Fibroblast of lung (primary cell): ENCODE results near the gene DLGAP4. TPM values are rescaled to one million over a fixed set of nuclear protein-coding genes. Genes with fewer than 3 reads are reported as not detected.
"Not testable (repeated sequence)": the region's sequence is repeated elsewhere in the genome, so short reads cannot be mapped to it uniquely, and the experiment has no call there.

ENCODE experiments used
- DNase-seq, 2 donors: peaks; one replicate each; pipeline versions ENCODE4 v3.0.0 to v3.0.0-alpha.2; 2010; ENCODE audit warnings: low read depth in 2 of 2
- H2AFZ ChIP-seq: 2 replicates; pipeline ENCODE4 v1.5.1; 2012; ENCODE audit warnings: low read length, control low read depth, inconsistent platforms
- H3K27ac ChIP-seq: 2 replicates; pipeline ENCODE4 v1.5.1; 2011; ENCODE audit warnings: low read length, control low read depth; ENCODE audit not compliant: insufficient read depth
- H3K27me3 ChIP-seq: 2 replicates; pipeline ENCODE4 v1.5.1; 2011; ENCODE audit warnings: mild to moderate bottlenecking, low read length; ENCODE audit not compliant: control insufficient read depth, insufficient read depth
- H3K36me3 ChIP-seq: 2 replicates; pipeline ENCODE4 v1.5.1; 2011; ENCODE audit warnings: low read length; ENCODE audit not compliant: control insufficient read depth, insufficient read depth
- H3K4me1 ChIP-seq: 2 replicates; pipeline ENCODE4 v1.5.1; 2011; ENCODE audit warnings: low read length; ENCODE audit not compliant: control insufficient read depth, insufficient read depth; ENCODE audit errors: extremely low read depth
- H3K4me2 ChIP-seq: 2 replicates; pipeline ENCODE4 v1.5.1; 2011; ENCODE audit warnings: low read length, control low read depth; ENCODE audit not compliant: insufficient read depth; ENCODE audit errors: extremely low read depth
- H3K4me3 ChIP-seq, 4 experiments: fragments of 200-600 bp in 1 of 4; sonication (generic) in 1 of 4; replicated peaks in 1 of 4; 2 replicates each; pipeline ENCODE4 v1.5.1; 2011 to 2016; ENCODE audit warnings: low read length in 4 of 4, low read depth in 3 of 4, mild to moderate bottlenecking in 3 of 4, control low read depth in 2 of 4, inconsistent platforms in 1 of 4, mixed read lengths in 1 of 4; ENCODE audit not compliant: insufficient read depth in 1 of 4; ENCODE audit errors: control extremely low read depth in 1 of 4
- H3K79me2 ChIP-seq: 2 replicates; pipeline ENCODE4 v1.5.1; 2012; ENCODE audit warnings: mild to moderate bottlenecking, low read length, inconsistent platforms; ENCODE audit not compliant: control insufficient read depth, insufficient read depth
- H3K9ac ChIP-seq: 2 replicates; pipeline ENCODE4 v1.5.1; 2011; ENCODE audit warnings: mild to moderate bottlenecking, low read length, control low read depth; ENCODE audit not compliant: insufficient read depth
- H3K9me3 ChIP-seq: 2 replicates; pipeline ENCODE4 v1.5.1; 2012; ENCODE audit warnings: low read depth, low read length; ENCODE audit not compliant: control insufficient read depth, insufficient read depth
- H4K20me1 ChIP-seq: 2 replicates; pipeline ENCODE4 v1.5.1; 2011; ENCODE audit warnings: low read length; ENCODE audit not compliant: control insufficient read depth, insufficient read depth; ENCODE audit errors: extremely low read depth
- CTCF ChIP-seq, 2 donors: IDR thresholded peaks in 1 of 2; conservative IDR thresholded peaks in 1 of 2; 1 replicate in 1 of 2; 2 replicates in 1 of 2; pipeline ENCODE4 v1.5.1; 2011 to 2012; ENCODE audit warnings: low read length in 2 of 2, control low read depth in 1 of 2, inconsistent platforms in 1 of 2, low read depth in 1 of 2, mild to moderate bottlenecking in 1 of 2
- EZH2 ChIP-seq: IDR thresholded peaks from 2 replicates; pipeline ENCODE4 v1.5.1; 2012; ENCODE audit warnings: low read length, control low read depth, mild to moderate bottlenecking; ENCODE audit errors: missing control alignments
- polyA plus RNA-seq, 2 donors: library from polyadenylated mRNA; depleted of rRNA in 1 of 2; stranded (reverse) in 1 of 2; unstranded in 1 of 2; fragments of >200 nt; gene quantifications; 2 replicates each; pipeline ENCODE4 v1.2.1, GENCODE V29; 2011 to 2012; ENCODE audit warnings: missing spikeins in 1 of 2
- total RNA-seq: library from RNA; depleted of rRNA; stranded (reverse); fragments of >200 nt; gene quantifications from 2 replicates; pipeline ENCODE4 v1.2.1, GENCODE V29; 2014

DLGAP4 gene
- total and polyA plus RNA-seq, 2 donors (not counting 1 experiment from before 2014, with no cell fraction given): 25.9 to 26.9 TPM

- peak overlapping the region; percentile 44 for H3K9ac ChIP-seq
- H3K4me3 ChIP-seq: no peak overlapping the region
- no peaks in the 10 kb centered on the region for H3K9me3 ChIP-seq
- H2AFZ ChIP-seq: no peak overlapping the region
- H4K20me1 ChIP-seq: peaks cover 4% of the 10 kb centered on the region
- peaks cover 91% of the 10 kb centered on the region for H3K79me2 ChIP-seq
- no peak for TF ChIP-seq EZH2
- no peak for TF ChIP-seq CTCF (conservative IDR thresholded peaks at IDR 0.05 in 1 of 2, IDR thresholded peaks at IDR 0.05 in 1 of 2; ENCODE audit: low read depth in 1 of 2, low read length in 2 of 2)
- H3K27ac ChIP-seq: peak overlapping the region; percentile 87
- H3K36me3 ChIP-seq: peaks cover 1% of the 10 kb centered on the region
- peak overlapping the region; percentile 90 for H3K4me2 ChIP-seq
- peaks cover 41% of the 10 kb centered on the region for H3K4me1 ChIP-seq
- H3K27me3 ChIP-seq: no peaks in the 10 kb centered on the region
- no peak for DNase-seq
Measured at GRCh38 chr20:36473164-36473563, 167.0 kb downstream of the DLGAP4 start.

- H2AFZ ChIP-seq: no peak overlapping the region
- H3K4me1 ChIP-seq: peaks cover 42% of the 10 kb centered on the region
- peak overlapping the region; percentile 71 for H3K27ac ChIP-seq
- H3K79me2 ChIP-seq: peaks cover 92% of the 10 kb centered on the region
- peak overlapping the region; percentile 66 for H3K4me2 ChIP-seq
- no peaks in the 10 kb centered on the region for H3K9me3 ChIP-seq
- H3K27me3 ChIP-seq: no peaks in the 10 kb centered on the region
- H4K20me1 ChIP-seq: peaks cover 4% of the 10 kb centered on the region
- H3K36me3 ChIP-seq: no peaks in the 10 kb centered on the region
- H3K9ac ChIP-seq: no peak overlapping the region
- H3K4me3 ChIP-seq: no peak overlapping the region
- TF ChIP-seq EZH2 (no peak), CTCF (conservative IDR thresholded peaks at IDR 0.05 in 1 of 2, IDR thresholded peaks at IDR 0.05 in 1 of 2; ENCODE audit: low read depth in 1 of 2, low read length in 2 of 2) (no peak)
- no peak for DNase-seq
Measured at GRCh38 chr20:36474563-36474962, 168.4 kb downstream of the DLGAP4 start.

- Histone ChIP-seq H3K27ac (peak overlapping the region; percentile 71), H3K4me1 (peaks cover 40% of the 10 kb centered on the region), H3K4me2 (peak overlapping the region; percentile 66), H3K79me2 (peaks cover 92% of the 10 kb centered on the region)
- not testable (repeated sequence) for H2AFZ ChIP-seq, H4K20me1 ChIP-seq, H3K27me3 ChIP-seq, DNase-seq, H3K36me3 ChIP-seq, H3K9ac ChIP-seq, H3K4me3 ChIP-seq, H3K9me3 ChIP-seq
Measured at GRCh38 chr20:36475054-36475453, 168.9 kb downstream of the DLGAP4 start.
